ENCODE results near the gene EYA4.

GRCh38 chr6:133298335-133298734, 57.2 kb downstream of the EYA4 start:
- no peak for TF ChIP-seq CTCF (conservative IDR thresholded peaks at IDR 0.05; ENCODE audit: low read depth, low read length)
- no peak for TF ChIP-seq EZH2phosphoT487 (IDR thresholded peaks at IDR 0.05; ENCODE audit: borderline replicate concordance, low read length)

All from PC-3 (cell line).